Mesothelial cell of epicardium (in vitro differentiated cells): ENCODE measurements around the gene FHDC1. TPM values are rescaled to one million over a fixed set of nuclear protein-coding genes. Genes with fewer than 3 reads are reported as not detected.

Source experiments
- DNase-seq, 2 experiments: peaks; one replicate each; pipeline ENCODE4 v3.0.0; 2021; ENCODE audit warnings: low spot score in 2 of 2; ENCODE audit not compliant: unreplicated experiment in 2 of 2
- H3K27ac Mint-ChIP-seq: 2 replicates; pipeline ENCODE4 v1.8.0; 2021; ENCODE audit warnings: mixed read lengths
- H3K27me3 Mint-ChIP-seq: 2 replicates; pipeline ENCODE4 v1.8.0; 2021; ENCODE audit warnings: low read depth, mixed read lengths
- H3K36me3 Mint-ChIP-seq: 2 replicates; pipeline ENCODE4 v1.8.0; 2021; ENCODE audit warnings: mixed read lengths
- H3K4me1 Mint-ChIP-seq: 2 replicates; pipeline ENCODE4 v1.8.0; 2021; ENCODE audit warnings: mixed read lengths
- H3K4me3 Mint-ChIP-seq: 2 replicates; pipeline ENCODE4 v1.8.0; 2021; ENCODE audit warnings: mild to moderate bottlenecking, moderate library complexity, mixed read lengths
- H3K9me3 Mint-ChIP-seq: 2 replicates; pipeline ENCODE4 v1.8.0; 2021; ENCODE audit warnings: mixed read lengths
- total RNA-seq: library from RNA; stranded (reverse); gene quantifications from 3 replicates; pipeline ENCODE4 v1.2.1, GENCODE V29; 2021
- TF ChIP-seq, protein P1 (sequence below): fragments of 200-600 bp; sonication (generic); IDR thresholded peaks from one replicate; pipeline ENCODE4 v1.5.0; 2021; ENCODE audit warnings: antibody characterized with exemption; ENCODE audit not compliant: unreplicated experiment

The FHDC1 gene
- total RNA-seq, 1 donor from 2014 or later: 4.6 TPM

DNA sequence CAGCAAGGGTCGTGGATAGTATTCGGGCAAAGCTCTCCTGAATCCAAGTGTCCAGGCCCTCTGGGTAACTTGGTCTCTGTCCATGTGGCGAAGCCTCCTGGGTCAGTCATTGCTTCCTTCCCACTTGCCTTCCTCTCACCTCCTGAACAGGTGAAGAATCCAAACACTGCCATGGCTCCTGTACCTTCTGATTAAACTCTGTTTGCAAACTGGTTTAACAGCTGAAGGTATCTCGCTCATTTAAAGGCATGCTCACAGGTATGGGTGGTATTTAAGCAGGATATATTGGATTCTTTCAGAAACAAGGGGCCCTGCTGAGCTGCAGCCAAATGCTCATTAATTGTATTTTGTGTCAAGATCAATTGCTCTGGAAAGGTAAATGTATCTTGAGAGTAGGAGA, 28.2 kb downstream of the FHDC1 start:
- Mint-ChIP-seq H3K4me1 (peaks cover 51% of the 10 kb centered on the region), H3K4me3 (no peak overlapping the region), H3K36me3 (peaks cover 6% of the 10 kb centered on the region), H3K9me3 (no peaks in the 10 kb centered on the region), H3K27ac (peak overlapping the region; percentile 68), H3K27me3 (peaks cover 8% of the 10 kb centered on the region)
- TF ChIP-seq, protein P1, sequence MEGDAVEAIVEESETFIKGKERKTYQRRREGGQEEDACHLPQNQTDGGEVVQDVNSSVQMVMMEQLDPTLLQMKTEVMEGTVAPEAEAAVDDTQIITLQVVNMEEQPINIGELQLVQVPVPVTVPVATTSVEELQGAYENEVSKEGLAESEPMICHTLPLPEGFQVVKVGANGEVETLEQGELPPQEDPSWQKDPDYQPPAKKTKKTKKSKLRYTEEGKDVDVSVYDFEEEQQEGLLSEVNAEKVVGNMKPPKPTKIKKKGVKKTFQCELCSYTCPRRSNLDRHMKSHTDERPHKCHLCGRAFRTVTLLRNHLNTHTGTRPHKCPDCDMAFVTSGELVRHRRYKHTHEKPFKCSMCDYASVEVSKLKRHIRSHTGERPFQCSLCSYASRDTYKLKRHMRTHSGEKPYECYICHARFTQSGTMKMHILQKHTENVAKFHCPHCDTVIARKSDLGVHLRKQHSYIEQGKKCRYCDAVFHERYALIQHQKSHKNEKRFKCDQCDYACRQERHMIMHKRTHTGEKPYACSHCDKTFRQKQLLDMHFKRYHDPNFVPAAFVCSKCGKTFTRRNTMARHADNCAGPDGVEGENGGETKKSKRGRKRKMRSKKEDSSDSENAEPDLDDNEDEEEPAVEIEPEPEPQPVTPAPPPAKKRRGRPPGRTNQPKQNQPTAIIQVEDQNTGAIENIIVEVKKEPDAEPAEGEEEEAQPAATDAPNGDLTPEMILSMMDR: no peak
- DNase-seq: no peak

DNA sequence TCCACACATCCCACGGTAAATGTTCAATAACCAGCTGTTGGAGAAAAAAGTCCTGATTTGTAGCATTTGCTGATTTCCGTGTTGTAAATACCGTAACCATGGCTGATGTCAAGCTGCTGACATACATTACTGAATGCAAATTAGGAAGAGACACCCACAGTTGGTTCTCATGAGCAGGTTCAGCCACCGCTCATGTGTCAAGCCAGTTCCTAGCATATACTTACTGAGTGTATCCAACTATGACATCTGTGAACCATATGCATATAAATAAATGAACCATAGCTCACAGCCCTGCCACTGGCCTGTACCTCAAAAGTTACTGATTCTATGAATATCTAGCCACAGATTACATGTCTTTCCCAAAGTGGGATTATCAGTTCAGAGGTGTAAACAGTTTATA, 29.5 kb downstream of the FHDC1 start:
- H3K36me3 Mint-ChIP-seq: peaks cover 6% of the 10 kb centered on the region
- H3K9me3 Mint-ChIP-seq: no peaks in the 10 kb centered on the region
- H3K27ac Mint-ChIP-seq: peak overlapping the region; percentile 7
- H3K27me3 Mint-ChIP-seq: peaks cover 5% of the 10 kb centered on the region
- TF ChIP-seq, protein P1: no peak
- no peak for DNase-seq
- no peak overlapping the region for H3K4me3 Mint-ChIP-seq
- H3K4me1 Mint-ChIP-seq: peaks cover 63% of the 10 kb centered on the region

DNA sequence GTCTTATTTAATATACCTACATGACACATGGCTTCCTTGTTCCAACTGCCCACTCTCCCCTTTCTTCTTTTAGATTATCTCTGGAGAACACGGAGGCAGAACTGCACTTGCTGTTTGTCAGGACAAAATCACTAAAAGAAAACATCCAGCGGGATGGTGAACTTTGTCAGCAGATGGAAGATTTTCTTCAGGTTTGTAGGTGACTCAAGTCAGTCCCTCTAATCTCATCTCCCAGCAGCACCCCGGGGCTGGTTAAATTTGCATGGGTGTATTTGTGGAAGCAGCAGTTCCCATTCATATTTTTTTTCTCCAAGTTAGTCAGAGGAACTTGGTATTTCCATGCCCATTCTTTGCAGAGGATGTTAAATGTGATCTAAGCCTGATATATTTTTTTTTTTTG, 31.8 kb downstream of the FHDC1 start:
- Mint-ChIP-seq H3K4me1 (peaks cover 70% of the 10 kb centered on the region), H3K4me3 (no peak overlapping the region), H3K27me3 (no peaks in the 10 kb centered on the region), H3K36me3 (peaks cover 8% of the 10 kb centered on the region), H3K9me3 (no peaks in the 10 kb centered on the region), H3K27ac (peak overlapping the region; percentile 7)
- no peak for DNase-seq
- TF ChIP-seq, protein P1: no peak

DNA sequence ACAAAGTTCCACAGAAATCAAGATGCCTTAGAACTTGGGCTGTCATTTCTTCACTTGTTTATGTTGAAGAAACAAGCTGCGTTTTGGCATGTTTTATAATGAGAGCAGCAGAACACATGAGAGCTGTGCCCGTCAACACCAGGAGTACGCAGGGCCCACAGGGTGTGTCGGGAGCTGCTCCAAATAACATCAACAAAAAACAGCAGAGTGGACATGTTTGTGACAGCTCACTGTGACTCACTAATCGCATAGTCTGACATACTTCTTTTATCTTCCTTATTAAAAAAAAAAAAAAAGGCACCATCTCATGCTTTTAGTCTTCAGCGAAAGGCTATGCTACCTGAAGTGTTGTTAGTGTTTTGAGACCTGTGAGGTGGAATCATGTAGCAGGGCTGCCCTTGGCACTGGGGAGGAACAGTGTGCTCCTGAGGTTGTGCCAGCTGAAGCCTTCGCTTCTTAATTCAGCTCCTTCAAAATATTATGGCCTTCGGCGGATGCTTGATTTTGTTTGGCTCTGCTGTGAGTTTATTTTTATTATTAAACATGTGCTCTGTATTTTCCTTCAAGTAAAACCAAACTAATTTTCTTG, 32.8 kb downstream of the FHDC1 start:
- DNase-seq: no peak
- TF ChIP-seq, protein P1: no peak
- H3K36me3 Mint-ChIP-seq: peaks cover 9% of the 10 kb centered on the region
- H3K4me3 Mint-ChIP-seq: no peak overlapping the region
- no peaks in the 10 kb centered on the region for H3K9me3 Mint-ChIP-seq
- no peaks in the 10 kb centered on the region for H3K27me3 Mint-ChIP-seq
- peaks cover 72% of the 10 kb centered on the region for H3K4me1 Mint-ChIP-seq
- H3K27ac Mint-ChIP-seq: peak overlapping the region; percentile 90

DNA sequence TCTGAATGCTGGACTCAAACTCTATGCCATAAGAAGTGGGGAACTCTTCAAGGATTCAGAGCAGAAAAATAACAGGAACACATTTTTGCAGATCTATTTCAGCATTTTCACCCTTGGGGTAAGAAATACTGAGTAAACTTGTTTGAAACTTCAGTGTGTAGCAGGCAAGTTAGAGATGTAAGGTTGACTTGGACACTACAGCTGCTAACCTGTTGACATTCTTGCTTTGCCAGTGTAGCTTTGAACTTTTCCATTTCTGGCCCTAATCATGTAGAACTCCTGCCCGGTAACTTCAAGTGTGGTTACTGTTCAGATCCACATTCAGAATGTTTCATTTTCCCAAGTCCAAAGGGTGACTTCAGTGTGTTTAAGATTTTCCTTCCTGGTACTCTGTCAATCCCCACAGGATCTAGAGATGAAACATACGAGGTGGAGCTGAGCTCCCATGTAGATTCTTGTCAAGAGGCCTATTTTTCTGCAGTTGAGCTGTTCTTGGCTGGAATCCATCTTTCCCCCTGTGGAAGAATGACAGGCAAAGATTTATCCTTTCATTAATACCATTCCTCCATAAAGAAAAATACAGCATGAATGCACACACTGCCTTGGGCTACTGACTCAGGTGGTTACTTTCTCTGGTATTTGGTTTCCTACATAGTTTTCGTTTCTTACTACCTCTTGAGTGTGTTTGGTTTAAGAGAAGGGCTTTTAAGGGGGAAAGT, 34.1 kb downstream of the FHDC1 start:
- H3K9me3 Mint-ChIP-seq: no peaks in the 10 kb centered on the region
- H3K36me3 Mint-ChIP-seq: peaks cover 9% of the 10 kb centered on the region
- no peaks in the 10 kb centered on the region for H3K27me3 Mint-ChIP-seq
- peak overlapping the region; percentile 90 for H3K27ac Mint-ChIP-seq
- peaks cover 62% of the 10 kb centered on the region for H3K4me1 Mint-ChIP-seq
- TF ChIP-seq, protein P1: no peak
- no peak overlapping the region for H3K4me3 Mint-ChIP-seq
- no peak for DNase-seq
